ENCODE measurements around the gene SLC7A6. TPM values are rescaled to one million over a fixed set of nuclear protein-coding genes. Genes with fewer than 3 reads are reported as not detected.

SLC7A6 gene
- total RNA-seq = 100 to 1,000 TPM in 1 of 3 donors, 10 to 100 TPM in 2; 43.2 to 284 (median 65.2) TPM

DNA sequence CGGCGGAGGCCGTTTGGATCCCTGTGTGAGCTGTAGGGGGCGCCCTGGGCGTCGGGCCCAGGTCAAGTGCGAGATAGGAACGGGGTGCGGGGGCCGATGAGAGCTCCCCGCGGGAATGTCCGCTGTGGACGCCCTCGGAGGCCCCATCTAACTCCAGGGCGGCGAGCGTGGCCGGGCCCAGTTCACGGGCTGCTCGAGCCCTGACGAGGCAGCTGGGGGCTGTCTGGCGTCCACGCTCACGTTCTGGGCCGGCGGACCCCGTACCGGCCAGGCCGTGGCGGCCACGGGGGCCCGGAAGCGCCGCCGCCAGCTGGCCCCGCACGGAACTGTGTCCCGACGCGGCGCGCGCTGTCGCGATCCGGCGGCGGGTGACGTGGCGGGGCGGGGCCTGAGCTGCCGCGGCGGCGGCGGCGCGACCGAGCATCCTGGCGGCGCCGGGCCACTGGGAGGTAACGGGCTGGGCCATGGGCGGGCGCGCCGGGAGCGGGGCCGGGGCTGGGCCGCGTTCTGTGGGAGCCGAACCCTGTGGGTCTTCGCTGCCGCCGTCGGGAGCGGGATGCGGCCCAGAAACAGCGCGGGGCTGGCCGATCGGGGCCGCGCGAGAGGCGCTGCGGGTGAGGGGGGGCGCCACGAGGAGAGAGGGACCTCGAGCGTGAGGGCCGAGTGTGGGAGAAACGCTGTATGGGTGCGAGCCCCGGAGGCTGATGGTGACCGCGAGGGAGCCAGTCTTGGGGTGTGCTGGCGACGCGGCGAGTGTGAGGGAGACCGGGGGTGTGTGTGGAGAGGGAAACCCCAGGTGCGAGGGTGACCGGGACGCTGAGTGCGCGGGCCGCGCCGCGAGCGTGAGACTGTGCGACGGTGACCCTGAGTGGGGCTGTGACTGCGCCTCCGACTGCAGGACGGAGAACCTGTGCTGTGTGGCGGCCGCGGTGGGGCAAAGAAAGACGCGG is at the start of gene SLC7A6:
SLC7A6 (plus strand) TSS at position 399 of the 950 bp plus-strand sequence. CDS start 10,201 bp downstream, outside the sequence.
- H3K27me3 ChIP-seq = no peaks in the 10 kb centered on the region
- intact Hi-C loops (cut with DNase I; ENCODE audit: low total_unique reads) = loop anchor here (5.0 kb wide), 1 partner anchor 63 kb away; no protein-coding TSS in a partner anchor
- H3K27ac ChIP-seq = peak within 1 kb of the TSS; percentile 88 to 97
- peak within 1 kb of the TSS; percentile 76 to 91 (median 86) for H3K4me3 ChIP-seq
- no peaks in the 10 kb centered on the region for H3K9me3 ChIP-seq
- peak; percentile 42 to 60 for DNase-seq (ENCODE audit: low spot score in 2 of 2)
- no peaks in the 10 kb centered on the region for H3K4me1 ChIP-seq
- peaks cover 5% of the 10 kb centered on the region for H3K36me3 ChIP-seq
- TF ChIP-seq POLR2AphosphoS5 (IDR thresholded peaks at IDR 0.05) = no peak
- TF ChIP-seq, protein P1, sequence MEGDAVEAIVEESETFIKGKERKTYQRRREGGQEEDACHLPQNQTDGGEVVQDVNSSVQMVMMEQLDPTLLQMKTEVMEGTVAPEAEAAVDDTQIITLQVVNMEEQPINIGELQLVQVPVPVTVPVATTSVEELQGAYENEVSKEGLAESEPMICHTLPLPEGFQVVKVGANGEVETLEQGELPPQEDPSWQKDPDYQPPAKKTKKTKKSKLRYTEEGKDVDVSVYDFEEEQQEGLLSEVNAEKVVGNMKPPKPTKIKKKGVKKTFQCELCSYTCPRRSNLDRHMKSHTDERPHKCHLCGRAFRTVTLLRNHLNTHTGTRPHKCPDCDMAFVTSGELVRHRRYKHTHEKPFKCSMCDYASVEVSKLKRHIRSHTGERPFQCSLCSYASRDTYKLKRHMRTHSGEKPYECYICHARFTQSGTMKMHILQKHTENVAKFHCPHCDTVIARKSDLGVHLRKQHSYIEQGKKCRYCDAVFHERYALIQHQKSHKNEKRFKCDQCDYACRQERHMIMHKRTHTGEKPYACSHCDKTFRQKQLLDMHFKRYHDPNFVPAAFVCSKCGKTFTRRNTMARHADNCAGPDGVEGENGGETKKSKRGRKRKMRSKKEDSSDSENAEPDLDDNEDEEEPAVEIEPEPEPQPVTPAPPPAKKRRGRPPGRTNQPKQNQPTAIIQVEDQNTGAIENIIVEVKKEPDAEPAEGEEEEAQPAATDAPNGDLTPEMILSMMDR (IDR thresholded peaks at IDR 0.05) = peak; percentile 42 to 64 (median 58)

GRCh38 chr16:68214726-68215125 is 49.6 kb upstream of the SLC7A6 start:
- no peak overlapping the region for H3K27ac ChIP-seq
- intact Hi-C loops (cut with DNase I; ENCODE audit: low total_unique reads) = no loop called here

GRCh38 chr16:68215302-68215701 is 49.0 kb upstream of the SLC7A6 start:
- Histone ChIP-seq H3K27ac (no peak overlapping the region), H3K9me3 (no peaks in the 10 kb centered on the region), H3K4me3 (no peak overlapping the region), H3K27me3 (no peaks in the 10 kb centered on the region), H3K4me1 (no peaks in the 10 kb centered on the region), H3K36me3 (no peaks in the 10 kb centered on the region)
- TF ChIP-seq POLR2A (IDR thresholded peaks at IDR 0.05) (no peak), POLR2AphosphoS5 (IDR thresholded peaks at IDR 0.05) (no peak)
- TF ChIP-seq, protein P1 (IDR thresholded peaks at IDR 0.05) = no peak
- intact Hi-C loops (cut with DNase I; ENCODE audit: low total_unique reads) = no loop called here
- no peak for DNase-seq (ENCODE audit: low spot score in 2 of 2)

More at GRCh38 chr16:68214726-68215125, 49.6 kb upstream of the SLC7A6 start:
- no peaks in the 10 kb centered on the region for H3K9me3 ChIP-seq
- H3K4me1 ChIP-seq = no peaks in the 10 kb centered on the region
- H3K4me3 ChIP-seq = no peak overlapping the region
- TF ChIP-seq POLR2A (IDR thresholded peaks at IDR 0.05) (no peak), POLR2AphosphoS5 (IDR thresholded peaks at IDR 0.05) (no peak)
- TF ChIP-seq, protein P1 (IDR thresholded peaks at IDR 0.05) = no peak
- no peaks in the 10 kb centered on the region for H3K36me3 ChIP-seq
- DNase-seq (ENCODE audit: low spot score in 2 of 2) = no peak
- no peaks in the 10 kb centered on the region for H3K27me3 ChIP-seq

- no peak overlapping the region for H3K4me3 ChIP-seq
- no peaks in the 10 kb centered on the region for H3K9me3 ChIP-seq
- H3K4me1 ChIP-seq = no peaks in the 10 kb centered on the region
- TF ChIP-seq, protein P1 (IDR thresholded peaks at IDR 0.05) = no peak
- TF ChIP-seq POLR2AphosphoS5 (IDR thresholded peaks at IDR 0.05) = no peak
- TF ChIP-seq POLR2A (IDR thresholded peaks at IDR 0.05) = no peak
- no peak for DNase-seq (ENCODE audit: low spot score in 2 of 2)
- no peaks in the 10 kb centered on the region for H3K27me3 ChIP-seq
- no peak overlapping the region for H3K27ac ChIP-seq
- no peaks in the 10 kb centered on the region for H3K36me3 ChIP-seq
- intact Hi-C loops (cut with DNase I; ENCODE audit: low total_unique reads) = no loop called here
Observed at GRCh38 chr16:68216240-68216639, 48.1 kb upstream of the SLC7A6 start.

- TF ChIP-seq POLR2A (IDR thresholded peaks at IDR 0.05) (no peak), POLR2AphosphoS5 (IDR thresholded peaks at IDR 0.05) (no peak)
- TF ChIP-seq, protein P1 (IDR thresholded peaks at IDR 0.05) = no peak
- intact Hi-C loops (cut with DNase I; ENCODE audit: low total_unique reads) = no loop called here
Observed at GRCh38 chr16:68217506-68217905, 46.8 kb upstream of the SLC7A6 start.

More at GRCh38 chr16:68217506-68217905, 46.8 kb upstream of the SLC7A6 start:
- Histone ChIP-seq H3K36me3 (no peaks in the 10 kb centered on the region), H3K27me3 (no peaks in the 10 kb centered on the region), H3K9me3 (no peaks in the 10 kb centered on the region), H3K27ac (no peak overlapping the region), H3K4me1 (no peaks in the 10 kb centered on the region), H3K4me3 (no peak overlapping the region)
- DNase-seq (ENCODE audit: low spot score in 2 of 2) = no peak
